GM12865 (cell line): Measurements from ENCODE around the gene JMJD8.

ENCODE experiments used
- DNase-seq: peaks from one replicate; pipeline ENCODE4 v3.0.0; 2010; ENCODE audit warnings: low read depth
- H3K4me3 ChIP-seq: 2 replicates; pipeline ENCODE4 v1.5.1; 2011; ENCODE audit warnings: mild to moderate bottlenecking, low read depth, low read length, control low read depth
- CTCF ChIP-seq: IDR thresholded peaks from 2 replicates; pipeline ENCODE4 v1.5.1; 2011; ENCODE audit warnings: low read length, control low read depth, low read depth, inconsistent platforms; ENCODE audit not compliant: insufficient read depth; ENCODE audit errors: missing control alignments

Gene JMJD8

DNA sequence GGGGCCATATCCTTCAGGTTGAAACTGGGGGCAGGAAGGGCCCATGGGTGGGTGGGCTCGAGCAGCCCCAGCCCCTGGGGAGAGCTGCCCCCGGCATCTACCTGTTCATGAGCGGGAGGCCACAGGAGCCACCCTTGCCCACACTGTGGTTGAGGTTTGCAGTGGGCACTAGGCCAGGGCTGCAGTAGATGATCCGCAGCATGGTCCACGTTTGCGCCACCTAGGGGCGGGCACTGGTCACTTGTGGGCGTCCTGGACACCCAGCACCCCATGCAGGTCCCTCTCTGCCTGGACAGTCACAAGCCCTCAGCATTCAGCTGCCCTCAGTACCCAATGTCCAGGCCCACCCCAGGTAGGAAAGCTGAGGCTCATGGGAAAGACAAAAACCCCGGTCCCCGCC is 1.8 kb upstream of the JMJD8 start:
- no peak for DNase-seq

DNA sequence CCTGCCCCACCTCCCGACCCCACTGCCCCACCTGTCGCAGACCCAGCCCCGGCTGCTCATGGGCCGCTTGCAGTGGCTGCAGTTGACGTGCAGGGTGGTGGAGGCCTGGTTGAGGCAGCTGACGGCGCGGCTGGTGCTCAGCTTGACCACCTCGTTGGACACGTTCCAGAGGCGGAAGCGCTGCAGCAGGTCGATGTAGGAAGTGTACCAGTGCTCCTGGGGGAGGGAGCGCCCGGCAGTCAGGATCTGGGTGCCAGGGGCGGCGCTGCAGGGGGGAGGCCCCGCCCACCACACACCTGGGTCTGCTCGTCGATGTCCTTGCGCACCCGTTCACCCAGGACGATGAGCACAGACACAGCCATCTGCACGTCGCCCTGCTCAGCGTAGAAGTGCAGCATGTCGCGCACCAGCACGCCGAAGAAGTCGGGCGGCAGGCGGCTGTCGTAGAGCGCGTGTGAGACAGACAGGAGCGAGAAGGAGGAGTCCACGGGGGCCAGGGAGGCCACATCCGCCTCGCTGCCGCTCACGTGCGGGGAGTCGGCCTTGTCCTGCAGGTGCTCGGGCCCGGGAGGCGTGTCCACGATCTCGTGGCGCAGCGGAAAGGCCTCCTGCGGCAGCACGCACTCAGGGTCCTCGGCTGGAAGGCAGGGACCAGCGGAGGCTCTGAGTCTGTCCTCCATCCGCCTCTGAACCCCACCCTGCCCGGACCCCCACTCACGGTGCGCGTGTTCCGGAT is 995 bp upstream of the JMJD8 start:
- TF ChIP-seq CTCF: no peak
- H3K4me3 ChIP-seq: no peak overlapping the region
- DNase-seq: no peak

More for the DNA sequence above, 1.8 kb upstream of the JMJD8 start:
- no peak overlapping the region for H3K4me3 ChIP-seq
- peak; percentile 22 for TF ChIP-seq CTCF

GRCh38 chr16:683396-684070 is 601 bp downstream of the JMJD8 start:
- H3K4me3 ChIP-seq: peak overlapping the region; percentile 54
- no peak for TF ChIP-seq CTCF
- peak; percentile 41 for DNase-seq

DNA sequence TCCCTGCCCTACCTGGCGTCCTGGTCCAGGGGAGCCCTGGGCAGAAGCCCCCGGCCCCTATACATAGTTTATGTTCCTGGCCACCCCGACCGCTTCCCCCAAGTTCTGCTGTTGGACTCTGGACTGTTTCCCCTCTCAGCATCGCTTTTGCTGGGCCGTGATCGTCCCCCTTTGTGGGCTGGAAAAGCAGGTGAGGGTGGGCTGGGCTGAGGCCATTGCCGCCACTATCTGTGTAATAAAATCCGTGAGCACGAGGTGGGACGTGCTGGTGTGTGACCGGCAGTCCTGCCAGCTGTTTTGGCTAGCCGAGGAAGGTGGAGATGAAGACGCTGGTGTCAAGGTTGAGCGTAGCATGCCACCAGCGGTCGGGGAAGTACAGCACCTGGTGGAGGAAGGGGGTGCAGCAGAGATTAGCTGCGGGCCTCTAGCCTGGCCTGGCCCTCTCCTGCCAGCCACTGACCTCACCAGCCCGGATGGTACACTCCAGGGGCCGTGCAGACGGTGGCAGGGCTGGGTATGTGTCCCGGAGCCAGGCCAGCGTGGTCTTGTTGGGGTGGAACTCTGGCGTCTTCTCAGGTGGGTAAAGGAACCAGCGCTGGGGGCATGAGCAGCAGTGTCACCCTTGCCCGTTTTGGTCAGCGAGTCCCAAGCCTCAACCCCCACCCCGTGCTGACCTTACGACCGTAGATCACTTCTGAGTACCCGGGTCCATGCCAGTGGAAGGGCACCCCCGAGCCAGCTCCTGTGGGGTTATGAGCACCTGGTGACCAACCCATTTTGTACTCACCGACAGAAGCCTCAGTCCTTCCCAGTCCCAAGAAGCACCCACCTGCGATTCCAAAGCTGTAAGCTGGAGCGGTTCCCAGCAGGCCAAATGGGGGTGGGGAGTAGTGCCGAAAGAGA is 1.4 kb downstream of the JMJD8 start:
- DNase-seq: no peak
- H3K4me3 ChIP-seq: peak overlapping the region; percentile 54
- TF ChIP-seq CTCF: no peak

DNA sequence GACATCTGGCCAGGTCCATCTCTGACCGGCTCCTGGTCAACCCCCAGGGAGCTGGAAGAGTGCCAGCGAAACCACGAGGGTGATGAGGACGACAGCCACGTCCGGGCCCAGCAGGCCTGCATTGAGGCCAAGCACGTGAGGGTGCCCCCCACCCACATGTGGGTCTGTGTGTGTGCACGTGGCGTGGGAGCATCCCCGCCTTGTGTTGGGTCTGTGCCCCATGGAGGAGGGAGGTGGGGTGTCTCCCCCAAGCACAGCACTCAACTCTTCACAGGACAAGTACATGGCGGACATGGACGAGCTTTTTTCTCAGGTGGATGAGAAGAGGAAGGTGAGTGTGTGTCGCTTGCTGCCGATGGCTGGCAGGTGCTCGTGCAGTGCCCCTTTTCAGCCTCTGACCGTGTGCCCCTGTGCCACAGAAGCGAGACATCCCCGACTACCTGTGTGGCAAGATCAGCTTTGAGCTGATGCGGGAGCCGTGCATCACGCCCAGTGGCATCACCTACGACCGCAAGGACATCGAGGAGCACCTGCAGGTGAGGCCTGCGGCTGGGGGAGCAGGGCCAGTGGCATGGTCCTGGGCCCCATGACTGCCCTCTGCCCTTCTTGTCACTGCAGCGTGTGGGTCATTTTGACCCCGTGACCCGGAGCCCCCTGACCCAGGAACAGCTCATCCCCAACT is 2.2 kb downstream of the JMJD8 start:
- DNase-seq: no peak
- TF ChIP-seq CTCF: no peak
- no peak overlapping the region for H3K4me3 ChIP-seq

- peak overlapping the region; percentile 83 for H3K4me3 ChIP-seq
- DNase-seq: peak; percentile 49
- no peak for TF ChIP-seq CTCF
These were observed 3.0 kb downstream of the JMJD8 start for GRCh38 chr16:680967-681745.
